Hepatocyte (in vitro differentiated cells): ENCODE measurements around the gene DCUN1D2. TPM values are rescaled to one million over a fixed set of nuclear protein-coding genes. Genes with fewer than 3 reads are reported as not detected.

Experiments
- DNase-seq: peaks from one replicate; pipeline ENCODE4 v3.0.0-alpha.2; 2016; ENCODE audit warnings: low spot score
- H2AFZ ChIP-seq: fragments of 200-600 bp; sonication (generic); 2 replicates; pipeline ENCODE4 v1.6.0; 2016; ENCODE audit warnings: antibody characterized with exemption, mild to moderate bottlenecking
- H3K27ac ChIP-seq: fragments of 200-600 bp; sonication (generic); 2 replicates; pipeline ENCODE4 v1.5.1; 2016; ENCODE audit warnings: mild to moderate bottlenecking
- H3K27me3 ChIP-seq: fragments of 200-600 bp; sonication (generic); 2 replicates; pipeline ENCODE4 v1.6.1; 2016
- H3K36me3 ChIP-seq: fragments of 200-600 bp; sonication (generic); replicated peaks from 2 replicates; pipeline ENCODE4 v1.5.1; 2016; ENCODE audit warnings: low read depth; ENCODE audit not compliant: insufficient read depth
- H3K4me1 ChIP-seq: fragments of 200-600 bp; sonication (generic); 2 replicates; pipeline ENCODE4 v1.5.1; 2016; ENCODE audit warnings: mild to moderate bottlenecking, moderate library complexity; ENCODE audit not compliant: insufficient read depth
- H3K4me2 ChIP-seq: fragments of 200-600 bp; sonication (generic); 2 replicates; pipeline ENCODE4 v1.6.0; 2016
- H3K4me3 ChIP-seq: fragments of 200-600 bp; sonication (generic); 2 replicates; pipeline ENCODE4 v1.5.1; 2016; ENCODE audit warnings: mild to moderate bottlenecking
- H3K79me2 ChIP-seq: fragments of 200-600 bp; sonication (generic); 2 replicates; pipeline ENCODE4 v1.6.0; 2017; ENCODE audit warnings: mild to moderate bottlenecking
- H3K9me2 ChIP-seq: fragments of 200-600 bp; sonication (generic); replicated peaks from 2 replicates; pipeline ENCODE4 v1.6.0; 2017; ENCODE audit warnings: mild to moderate bottlenecking; ENCODE audit not compliant: insufficient read depth
- H3K9me3 ChIP-seq: fragments of 200-600 bp; sonication (generic); 2 replicates; pipeline ENCODE4 v1.5.1; 2016; ENCODE audit warnings: low read depth, mild to moderate bottlenecking
- H4K20me1 ChIP-seq: fragments of 200-600 bp; sonication (generic); 2 replicates; pipeline ENCODE4 v1.6.0; 2016; ENCODE audit warnings: mild to moderate bottlenecking; ENCODE audit not compliant: insufficient read depth, poor library complexity, severe bottlenecking
- EZH2 ChIP-seq: fragments of 200-600 bp; sonication (generic); IDR thresholded peaks from 2 replicates; pipeline ENCODE4 v1.6.1; 2016; ENCODE audit warnings: antibody characterized with exemption, mild to moderate bottlenecking, borderline replicate concordance
- EZH2phosphoT487 ChIP-seq: fragments of 200-600 bp; sonication (generic); IDR thresholded peaks from one replicate; pipeline ENCODE4 v1.6.1; 2018; ENCODE audit warnings: antibody characterized with exemption, mild to moderate bottlenecking, low read depth, moderate library complexity; ENCODE audit not compliant: unreplicated experiment, severe bottlenecking
- WGBS: methylation state at CpG from one replicate; pipeline ENCODE4 v1.1.6; 2016; ENCODE audit warnings: low lambda C conversion rate; ENCODE audit errors: missing lambda C conversion rate; 5-methylcytosine and 5-hydroxymethylcytosine counted together
- polyA plus RNA-seq: library from polyadenylated mRNA; unstranded; fragments of >200 nt; fragmentation: Nextera tagmentation; extraction: Ambion mirVana; gene quantifications from 2 replicates; pipeline ENCODE4 v1.2.1, GENCODE V29; 2016
- total RNA-seq: library from RNA; depleted of rRNA; stranded (reverse); fragments of >200 nt; gene quantifications from 2 replicates; pipeline ENCODE4 v1.2.3, GENCODE V29; 2014
- TF ChIP-seq, protein P1 (sequence below): fragments of 200-600 bp; sonication (generic); IDR thresholded peaks from 2 replicates; pipeline ENCODE4 v1.5.1; 2016; ENCODE audit warnings: antibody characterized with exemption, mild to moderate bottlenecking; ENCODE audit not compliant: poor library complexity

DCUN1D2 gene
- total RNA-seq (10.2 and 10.4 TPM in 2 replicates), polyA plus RNA-seq (4.1 and 8.4 TPM in 2 replicates)

DNA sequence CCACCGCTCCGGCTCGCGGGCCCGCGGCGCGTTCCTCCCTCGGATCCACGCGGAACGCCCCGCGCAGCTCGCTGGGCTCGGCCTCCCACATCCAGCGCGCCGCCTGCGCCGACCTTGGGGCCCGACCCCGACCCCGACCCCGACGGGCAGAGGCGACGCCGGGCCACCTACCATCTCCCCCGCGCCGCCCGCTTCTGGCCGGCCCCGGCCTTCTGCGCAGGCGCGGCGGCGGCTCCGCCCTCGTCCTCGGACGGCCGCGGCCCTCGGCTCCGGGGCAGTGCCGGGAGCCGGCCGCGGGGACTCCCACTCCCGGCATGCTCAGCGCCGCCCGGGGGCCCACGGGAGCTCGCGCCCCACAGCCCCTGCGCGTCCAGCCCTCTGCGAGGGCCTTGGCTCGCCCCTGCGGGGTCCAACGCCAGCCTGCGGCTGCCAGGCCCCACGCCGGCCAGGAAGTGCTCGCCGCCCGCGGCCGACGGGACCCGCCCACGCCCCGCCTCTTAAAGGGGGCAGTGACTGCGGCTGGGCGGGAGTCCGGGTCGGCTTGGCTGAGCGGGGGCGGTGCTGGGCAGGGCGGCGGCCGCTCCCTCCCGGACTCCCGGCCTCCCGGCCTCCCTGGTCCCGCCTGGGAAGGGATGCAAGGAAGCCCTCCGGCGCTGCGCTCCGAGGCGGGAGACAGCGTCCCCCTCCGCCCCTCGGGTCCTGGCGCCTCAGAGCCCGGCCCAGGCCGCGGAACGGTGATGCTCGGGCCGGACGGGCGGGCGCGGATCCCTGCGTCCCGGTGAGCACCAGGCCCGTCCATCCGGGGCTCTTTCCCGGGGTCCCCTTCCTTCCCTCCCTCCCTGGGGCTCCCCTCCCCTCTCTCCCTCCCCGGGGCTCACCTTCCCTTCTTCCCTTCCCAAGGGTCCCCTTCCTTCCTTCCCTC lies at the start of gene DCUN1D2:
DCUN1D2 (minus strand) TSS at position 216 of the 922 bp plus-strand sequence; CDS start at position 174, 42 bp downstream.
- H3K4me3 ChIP-seq = peak within 1 kb of the TSS; percentile 87
- peak within 1 kb of the TSS; percentile 87 for H3K4me2 ChIP-seq
- no peaks in the 10 kb centered on the region for H3K36me3 ChIP-seq
- DNase-seq = peak; percentile 98
- peaks cover 81% of the 10 kb centered on the region for H3K79me2 ChIP-seq
- H3K27me3 ChIP-seq = no peaks in the 10 kb centered on the region
- peaks cover 43% of the 10 kb centered on the region for H3K4me1 ChIP-seq
- H3K9me3 ChIP-seq = no peaks in the 10 kb centered on the region
- H4K20me1 ChIP-seq = peaks cover 25% of the 10 kb centered on the region
- H2AFZ ChIP-seq = peak within 1 kb of the TSS; percentile 70
- no peaks in the 10 kb centered on the region for H3K9me2 ChIP-seq
- TF ChIP-seq, protein P1, sequence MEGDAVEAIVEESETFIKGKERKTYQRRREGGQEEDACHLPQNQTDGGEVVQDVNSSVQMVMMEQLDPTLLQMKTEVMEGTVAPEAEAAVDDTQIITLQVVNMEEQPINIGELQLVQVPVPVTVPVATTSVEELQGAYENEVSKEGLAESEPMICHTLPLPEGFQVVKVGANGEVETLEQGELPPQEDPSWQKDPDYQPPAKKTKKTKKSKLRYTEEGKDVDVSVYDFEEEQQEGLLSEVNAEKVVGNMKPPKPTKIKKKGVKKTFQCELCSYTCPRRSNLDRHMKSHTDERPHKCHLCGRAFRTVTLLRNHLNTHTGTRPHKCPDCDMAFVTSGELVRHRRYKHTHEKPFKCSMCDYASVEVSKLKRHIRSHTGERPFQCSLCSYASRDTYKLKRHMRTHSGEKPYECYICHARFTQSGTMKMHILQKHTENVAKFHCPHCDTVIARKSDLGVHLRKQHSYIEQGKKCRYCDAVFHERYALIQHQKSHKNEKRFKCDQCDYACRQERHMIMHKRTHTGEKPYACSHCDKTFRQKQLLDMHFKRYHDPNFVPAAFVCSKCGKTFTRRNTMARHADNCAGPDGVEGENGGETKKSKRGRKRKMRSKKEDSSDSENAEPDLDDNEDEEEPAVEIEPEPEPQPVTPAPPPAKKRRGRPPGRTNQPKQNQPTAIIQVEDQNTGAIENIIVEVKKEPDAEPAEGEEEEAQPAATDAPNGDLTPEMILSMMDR = no peak
- TF ChIP-seq EZH2 = no peak
- no peak for TF ChIP-seq EZH2phosphoT487
- WGBS = under 1% methylated on average over 23 of the region's 115 CpGs
- H3K27ac ChIP-seq = peak within 1 kb of the TSS; percentile 96

DNA sequence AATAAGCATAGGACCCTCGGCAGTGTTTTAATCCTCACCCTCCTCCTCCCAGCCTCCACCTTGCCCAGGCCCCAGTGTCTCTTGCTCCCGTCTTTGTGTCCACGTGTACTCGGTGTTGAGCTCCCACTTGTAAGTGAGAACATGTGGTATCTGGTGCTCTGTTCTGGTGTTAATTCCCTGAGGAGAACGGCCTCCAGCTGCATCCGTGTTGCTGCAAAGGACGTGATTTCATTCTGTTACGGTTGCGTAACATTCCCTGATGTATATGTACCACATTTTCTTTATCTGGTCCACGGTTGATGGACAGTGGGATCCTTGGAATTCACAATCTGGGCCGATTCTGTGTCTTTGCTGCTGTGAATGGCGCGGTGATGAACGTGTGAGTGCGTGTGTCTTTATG lies 49.3 kb upstream of the DCUN1D2 start:
- DNase-seq = no peak
- peaks cover 8% of the 10 kb centered on the region for H3K4me1 ChIP-seq
- H3K27me3 ChIP-seq = no peaks in the 10 kb centered on the region
- 95% methylated on average over 15 of the region's 15 CpGs for WGBS
- H3K9me3 ChIP-seq = no peaks in the 10 kb centered on the region
- H4K20me1 ChIP-seq = peaks cover 9% of the 10 kb centered on the region
- no peaks in the 10 kb centered on the region for H3K9me2 ChIP-seq
- no peaks in the 10 kb centered on the region for H3K36me3 ChIP-seq
- H3K79me2 ChIP-seq = peaks cover 32% of the 10 kb centered on the region
- H3K27ac ChIP-seq = no peak overlapping the region
- H3K4me3 ChIP-seq = no peak overlapping the region
- H2AFZ ChIP-seq = no peak overlapping the region
- no peak overlapping the region for H3K4me2 ChIP-seq
- TF ChIP-seq EZH2 (no peak), EZH2phosphoT487 (no peak)
- TF ChIP-seq, protein P1 = no peak

DNA sequence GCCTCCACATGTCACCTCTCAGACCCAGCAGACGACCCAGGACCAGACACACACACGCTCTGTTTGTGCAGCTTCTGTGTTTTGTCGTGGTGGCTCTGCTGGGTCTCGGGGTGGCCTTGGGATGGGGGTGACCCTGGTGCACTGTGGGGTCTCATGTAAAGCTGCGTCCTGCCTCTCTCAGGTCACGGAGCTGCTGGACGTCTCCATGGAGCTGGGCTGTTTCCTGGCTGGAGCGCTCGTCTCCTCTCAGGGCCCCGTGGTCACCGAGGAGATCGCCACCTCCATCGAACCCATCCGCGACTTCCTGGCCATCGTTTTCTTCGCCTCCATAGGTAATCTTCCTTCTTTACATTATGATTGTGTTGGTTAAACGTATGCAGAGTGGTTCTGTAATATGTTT lies 48.7 kb upstream of the DCUN1D2 start:
- Histone ChIP-seq H3K79me2 (peaks cover 28% of the 10 kb centered on the region), H4K20me1 (peaks cover 8% of the 10 kb centered on the region), H3K27ac (no peak overlapping the region), H3K4me1 (peaks cover 4% of the 10 kb centered on the region), H3K27me3 (no peaks in the 10 kb centered on the region), H3K4me2 (no peak overlapping the region), H3K4me3 (no peak overlapping the region), H3K36me3 (no peaks in the 10 kb centered on the region), H2AFZ (no peak overlapping the region), H3K9me3 (no peaks in the 10 kb centered on the region), H3K9me2 (no peaks in the 10 kb centered on the region)
- DNase-seq = no peak
- TF ChIP-seq EZH2phosphoT487 (no peak), EZH2 (no peak)
- TF ChIP-seq, protein P1 = no peak
- 98% methylated on average over 18 of the region's 18 CpGs for WGBS
